GM21515 (cell line): ENCODE measurements around the gene C1orf115.
A peak's percentile ranks its signal among the peaks of the same experiment; 100 is the strongest.
"Not testable (repeated sequence)": the region's sequence is repeated elsewhere in the genome, so short reads cannot be mapped to it uniquely, and the experiment has no call there.

Source experiments
- ATAC-seq: cut with Tn5 transposase; IDR thresholded peaks from one replicate; pipeline ENCODE4 v1.9.1; 2021; ENCODE audit not compliant: unreplicated experiment

Gene C1orf115

DNA sequence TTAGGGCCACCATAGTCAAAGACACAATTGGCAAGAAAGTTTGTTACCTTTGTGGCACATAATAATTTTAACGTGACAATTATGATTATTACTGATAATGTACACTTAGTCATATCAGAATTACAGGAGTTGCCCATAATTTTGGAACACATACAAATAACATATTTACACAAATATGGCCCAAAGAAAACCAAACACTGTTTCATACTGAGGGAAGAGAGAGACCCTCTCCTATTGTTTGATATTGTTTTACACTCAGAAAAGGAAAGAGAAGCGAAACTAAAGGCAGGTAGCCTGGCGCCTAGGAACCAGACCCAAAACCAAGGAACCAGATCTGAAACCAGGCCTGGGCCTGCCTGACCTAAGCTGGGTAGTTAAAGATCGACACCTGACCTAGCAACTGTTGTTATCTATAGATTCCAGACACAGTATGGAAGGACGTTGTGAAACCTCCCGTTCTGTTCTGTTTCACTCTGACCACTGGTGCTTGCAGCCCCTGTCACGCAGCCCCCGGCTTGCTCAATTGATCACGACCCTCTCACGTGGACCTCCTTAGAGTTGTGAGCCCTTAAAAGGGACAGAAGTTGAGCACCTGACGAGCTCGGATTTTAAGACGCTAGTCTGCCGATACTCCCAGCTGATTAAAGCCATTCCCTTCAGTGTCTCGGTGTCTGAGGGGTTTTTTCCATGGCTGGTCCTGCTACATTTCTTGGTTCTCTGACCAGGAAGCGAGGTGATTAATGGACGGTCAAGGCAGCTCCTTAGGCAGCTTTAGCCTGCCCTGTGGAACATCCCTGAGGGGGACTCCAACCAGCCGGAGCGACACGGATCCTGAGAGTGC, 27.9 kb downstream of the C1orf115 start:
- ATAC-seq = peak; percentile 73

DNA sequence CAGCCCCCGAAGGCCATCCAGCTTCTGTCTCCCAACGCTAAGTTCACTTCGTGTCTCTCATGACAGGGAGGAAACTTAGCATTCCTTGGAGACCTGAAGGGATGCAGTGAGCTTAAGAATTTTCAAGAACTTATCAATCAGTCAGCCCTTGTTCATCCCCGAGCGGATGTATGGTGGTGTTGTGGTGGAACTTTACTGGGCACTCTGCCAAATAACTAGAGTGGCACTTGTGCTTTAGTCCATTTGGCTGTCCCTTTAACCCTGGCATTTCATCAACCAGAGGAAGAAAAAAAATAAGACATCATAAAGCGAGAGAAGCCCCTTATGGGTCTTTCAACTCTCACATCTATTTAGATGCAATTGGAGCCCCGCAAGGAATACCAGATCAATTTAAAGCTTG, 31.1 kb downstream of the C1orf115 start:
- ATAC-seq = not testable (repeated sequence)

DNA sequence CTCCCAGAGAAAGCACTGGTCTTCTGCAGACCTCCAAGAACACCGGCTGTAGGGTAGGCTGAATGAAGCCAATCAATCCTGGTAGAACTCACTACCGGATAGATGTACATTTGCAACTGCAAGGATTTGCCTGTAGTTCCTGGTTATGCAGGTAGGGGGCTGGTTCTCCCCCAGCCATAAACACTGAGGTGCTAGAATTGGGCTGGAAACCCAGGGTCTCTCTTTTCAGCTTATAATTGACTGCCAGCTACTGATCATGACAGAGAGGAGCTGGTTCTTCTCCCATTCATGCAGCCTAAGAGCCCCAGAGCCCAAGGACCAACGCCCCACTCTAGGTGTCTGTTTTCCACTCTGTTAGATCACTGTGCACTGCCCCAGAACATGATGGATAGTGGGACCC, 36.5 kb downstream of the C1orf115 start:
- no peak for ATAC-seq

DNA sequence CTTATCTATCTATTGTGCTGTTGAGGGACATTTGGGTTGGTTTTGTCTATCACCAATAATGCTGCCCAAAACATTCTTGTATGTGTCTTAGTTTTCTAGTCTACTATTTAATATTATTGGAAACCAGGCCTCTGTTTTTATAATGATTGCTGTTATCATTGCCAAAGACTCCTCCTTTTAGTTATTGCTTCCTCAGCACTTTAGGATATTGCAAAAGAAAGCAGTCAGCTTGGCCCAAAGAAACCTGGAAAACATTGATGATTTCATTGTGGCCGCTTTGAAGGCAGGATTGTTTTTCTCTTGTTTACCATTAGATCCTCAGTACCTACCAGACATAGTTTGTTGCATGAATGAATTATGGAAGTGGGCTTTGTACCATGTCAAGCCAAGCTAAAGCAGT, 37.4 kb downstream of the C1orf115 start:
- ATAC-seq = no peak

- ATAC-seq = no peak
Observed at GRCh38 chr1:220730486-220730885, 40.3 kb downstream of the C1orf115 start.

GRCh38 chr1:220732137-220732536, 42.0 kb downstream of the C1orf115 start:
- no peak for ATAC-seq

GRCh38 chr1:220732621-220733020, 42.5 kb downstream of the C1orf115 start:
- ATAC-seq = peak; percentile 15

GRCh38 chr1:220733086-220733601, 43.0 kb downstream of the C1orf115 start:
- ATAC-seq = peak; percentile 88

GRCh38 chr1:220734571-220735326, 44.6 kb downstream of the C1orf115 start:
- ATAC-seq = no peak

DNA sequence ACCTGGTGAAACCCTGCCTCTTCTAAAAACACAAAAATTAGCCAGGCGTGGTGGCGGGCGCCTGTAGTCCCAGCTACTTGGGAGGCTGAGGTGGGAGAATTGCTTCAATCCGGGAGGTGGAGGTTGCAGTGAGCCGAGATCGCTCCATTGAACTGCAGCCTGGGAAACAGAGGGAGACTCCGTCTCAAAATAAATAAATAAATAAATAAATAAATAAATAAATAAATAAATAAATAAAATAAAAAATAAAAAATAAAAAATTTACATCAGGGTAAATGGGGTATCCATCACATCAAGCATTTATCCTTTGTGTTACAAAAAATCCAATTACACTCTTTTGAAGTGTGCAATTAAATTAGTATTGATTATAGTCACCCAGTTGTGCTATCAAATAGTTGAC, 46.1 kb downstream of the C1orf115 start:
- ATAC-seq = not testable (repeated sequence)

DNA sequence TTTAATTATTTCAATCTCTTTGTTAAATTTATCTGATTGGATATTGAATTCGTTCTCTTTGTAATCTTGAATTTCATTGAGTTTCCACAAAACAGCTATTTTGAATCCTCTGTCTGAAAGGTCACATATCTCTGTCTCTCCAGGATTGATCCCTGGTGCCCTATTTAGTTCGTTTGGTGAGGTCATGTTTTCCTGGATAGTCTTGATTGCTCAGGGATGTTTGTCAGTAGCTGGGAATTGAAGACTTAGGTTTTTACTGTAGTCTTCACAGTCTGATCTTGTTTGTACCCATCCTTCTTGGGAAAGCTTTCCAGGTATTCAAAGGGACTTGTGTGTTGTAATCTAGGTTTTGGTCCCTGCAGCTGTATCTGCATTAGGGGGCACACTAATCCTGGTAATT, 51.2 kb downstream of the C1orf115 start:
- ATAC-seq = no peak

DNA sequence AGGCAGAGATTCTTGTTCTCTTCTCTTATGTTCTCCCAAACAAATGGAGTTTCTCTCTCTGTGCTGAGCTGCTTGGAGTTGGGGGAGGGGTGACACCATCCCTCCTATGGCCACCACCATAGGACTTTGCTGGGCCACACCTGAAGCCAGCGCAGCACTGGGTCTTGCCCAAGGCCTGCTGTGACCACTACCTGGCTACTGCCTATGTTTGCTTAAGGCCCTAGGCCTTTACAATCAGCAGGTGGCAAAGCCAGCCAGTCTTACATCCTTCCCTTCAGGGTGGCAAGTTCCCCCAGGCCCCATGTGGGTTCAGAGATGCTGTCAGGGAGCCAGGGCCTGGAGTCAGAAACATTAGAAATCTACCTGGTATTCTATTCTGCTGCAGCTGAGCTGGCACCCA, 51.7 kb downstream of the C1orf115 start:
- no peak for ATAC-seq

DNA sequence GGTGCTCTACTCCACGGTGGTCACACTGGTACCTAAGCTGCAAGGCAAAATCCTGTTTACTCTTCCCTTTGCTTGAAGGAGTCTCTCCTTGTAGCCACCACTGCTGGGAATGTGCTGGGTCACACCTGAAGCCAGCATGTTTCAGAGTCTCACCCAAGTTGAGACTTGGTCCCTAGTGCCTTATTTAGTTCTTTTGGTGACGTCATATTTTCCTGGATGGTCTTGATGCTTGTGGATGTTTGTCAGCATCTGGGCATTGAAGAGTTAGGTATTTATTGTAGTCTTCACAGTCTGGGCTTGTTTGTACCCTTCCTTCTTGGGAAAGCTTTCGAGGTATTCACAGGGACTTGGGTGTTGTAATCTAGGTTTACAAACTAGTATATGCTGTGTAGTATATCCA, 52.4 kb downstream of the C1orf115 start:
- no peak for ATAC-seq

DNA sequence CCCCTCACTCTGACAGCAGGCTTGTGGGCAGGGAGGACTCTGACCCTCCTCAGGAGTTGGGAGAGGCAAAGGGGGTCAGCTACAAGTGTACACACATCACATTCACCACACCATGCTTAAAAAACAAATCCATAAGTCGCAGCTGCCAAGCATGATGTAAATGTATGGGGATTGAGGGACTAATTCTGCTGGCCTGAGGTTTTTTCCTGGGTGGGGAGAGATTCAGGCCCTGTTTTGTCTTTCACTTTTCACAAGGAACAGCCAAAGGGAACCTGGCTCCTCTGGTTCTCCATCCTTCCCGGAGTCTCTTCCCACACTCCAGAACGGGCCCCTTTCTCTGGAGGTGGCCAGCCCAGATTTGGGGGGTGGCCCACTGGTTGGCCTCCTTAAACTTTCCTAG, 56.7 kb downstream of the C1orf115 start:
- no peak for ATAC-seq

DNA sequence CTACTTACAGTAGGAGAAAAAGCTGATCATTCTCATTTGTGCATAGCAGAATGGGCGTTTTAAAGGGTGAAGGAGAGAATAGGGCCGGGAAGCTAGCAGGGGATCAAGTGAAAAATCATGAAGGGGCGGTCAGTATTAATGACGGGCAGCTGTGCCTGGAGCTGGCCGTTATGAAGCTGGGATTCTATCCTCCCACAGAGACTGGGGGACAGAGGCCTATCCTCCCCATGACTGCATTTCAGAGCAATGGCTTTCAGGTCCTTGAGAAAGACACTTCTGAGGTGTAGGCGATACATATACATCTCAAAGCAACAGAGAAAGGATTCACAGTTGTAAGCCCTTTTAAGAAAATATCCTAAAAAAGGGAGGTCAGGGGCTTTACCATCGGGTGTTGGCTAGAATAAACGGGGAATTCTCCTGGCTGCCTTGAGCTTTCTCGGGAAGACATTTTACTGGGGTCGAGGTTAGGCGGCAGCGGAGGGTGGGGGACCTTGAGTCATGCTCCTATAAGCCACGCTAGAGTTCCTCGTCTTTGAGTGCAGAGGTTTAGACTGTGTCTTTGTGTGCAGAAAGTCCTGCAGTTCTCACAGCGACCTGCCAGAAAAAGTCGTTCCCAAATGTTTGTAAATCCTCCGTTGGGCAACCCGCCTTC, 57.4 kb downstream of the C1orf115 start:
- ATAC-seq = peak; percentile 11

DNA sequence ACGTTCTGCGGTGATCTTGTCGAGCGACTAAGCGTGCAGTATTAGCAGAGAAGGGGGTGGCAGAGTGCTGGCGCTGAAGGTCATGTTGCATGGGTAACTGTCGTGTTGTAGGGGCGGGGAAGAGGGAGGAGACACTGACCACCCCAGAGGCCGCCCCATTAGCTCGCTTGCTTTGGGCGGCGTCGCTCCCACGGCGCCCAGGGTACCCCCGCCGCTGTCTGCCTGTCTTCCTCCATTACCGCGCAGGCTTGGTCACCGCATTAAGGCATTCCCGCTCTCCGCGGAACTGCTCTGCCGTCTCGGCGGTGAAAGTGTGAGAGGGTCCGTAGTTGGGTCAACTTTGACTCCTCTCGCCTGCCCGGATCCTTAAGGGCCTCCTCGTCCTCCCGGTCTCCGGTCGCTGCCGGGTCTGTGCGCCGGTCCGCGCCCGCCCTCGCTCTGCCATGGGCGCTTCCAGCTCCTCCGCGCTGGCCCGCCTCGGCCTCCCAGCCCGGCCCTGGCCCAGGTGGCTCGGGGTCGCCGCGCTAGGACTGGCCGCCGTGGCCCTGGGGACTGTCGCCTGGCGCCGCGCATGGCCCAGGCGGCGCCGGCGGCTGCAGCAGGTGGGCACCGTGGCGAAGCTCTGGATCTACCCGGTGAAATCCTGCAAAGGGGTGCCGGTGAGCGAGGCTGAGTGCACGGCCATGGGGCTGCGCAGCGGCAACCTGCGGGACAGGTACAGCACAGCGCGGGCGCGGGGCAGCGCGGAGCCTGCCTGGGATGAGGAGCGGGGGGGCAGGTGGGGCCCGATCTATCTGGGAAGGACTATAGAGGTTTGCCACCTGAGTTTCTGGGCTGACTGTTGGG, 58.1 kb downstream of the C1orf115 start, which contains the start of gene MTARC2:
TSS of gene MTARC2 (plus strand) at position 234 of the 846 bp plus-strand sequence. CDS start at position 444, 210 bp downstream.
- ATAC-seq = peak; percentile 95
